ENCODE data around the gene TNFRSF6B. TPM values are rescaled to one million over a fixed set of nuclear protein-coding genes. Genes with fewer than 3 reads are reported as not detected.

Gene TNFRSF6B
- total RNA-seq, 1 donor from 2014 or later, result not detected

DNA sequence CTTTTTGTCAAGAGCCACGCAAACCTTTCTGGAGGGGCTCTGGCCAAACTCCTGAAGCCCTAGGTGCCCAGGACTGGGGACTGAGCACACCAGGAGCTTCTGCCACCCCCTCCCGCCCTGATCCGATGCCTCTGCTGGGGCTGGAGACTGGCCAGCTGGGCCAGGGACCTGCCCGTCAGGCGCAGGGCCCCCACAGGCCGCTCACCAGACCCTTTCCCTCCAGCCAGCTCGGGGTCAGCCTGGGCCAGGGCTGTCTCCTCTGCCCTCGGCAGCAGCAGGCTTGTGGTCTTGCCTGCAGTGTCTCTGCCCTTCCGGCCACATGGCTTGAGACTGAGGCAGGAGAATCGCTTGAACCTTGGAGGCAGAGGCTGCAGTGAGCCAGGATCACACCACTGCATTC, 23.8 kb upstream of the TNFRSF6B start:
- TF ChIP-seq, protein P1, sequence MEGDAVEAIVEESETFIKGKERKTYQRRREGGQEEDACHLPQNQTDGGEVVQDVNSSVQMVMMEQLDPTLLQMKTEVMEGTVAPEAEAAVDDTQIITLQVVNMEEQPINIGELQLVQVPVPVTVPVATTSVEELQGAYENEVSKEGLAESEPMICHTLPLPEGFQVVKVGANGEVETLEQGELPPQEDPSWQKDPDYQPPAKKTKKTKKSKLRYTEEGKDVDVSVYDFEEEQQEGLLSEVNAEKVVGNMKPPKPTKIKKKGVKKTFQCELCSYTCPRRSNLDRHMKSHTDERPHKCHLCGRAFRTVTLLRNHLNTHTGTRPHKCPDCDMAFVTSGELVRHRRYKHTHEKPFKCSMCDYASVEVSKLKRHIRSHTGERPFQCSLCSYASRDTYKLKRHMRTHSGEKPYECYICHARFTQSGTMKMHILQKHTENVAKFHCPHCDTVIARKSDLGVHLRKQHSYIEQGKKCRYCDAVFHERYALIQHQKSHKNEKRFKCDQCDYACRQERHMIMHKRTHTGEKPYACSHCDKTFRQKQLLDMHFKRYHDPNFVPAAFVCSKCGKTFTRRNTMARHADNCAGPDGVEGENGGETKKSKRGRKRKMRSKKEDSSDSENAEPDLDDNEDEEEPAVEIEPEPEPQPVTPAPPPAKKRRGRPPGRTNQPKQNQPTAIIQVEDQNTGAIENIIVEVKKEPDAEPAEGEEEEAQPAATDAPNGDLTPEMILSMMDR (IDR thresholded peaks at IDR 0.05; ENCODE audit: unreplicated experiment), result no peak
- no peak for DNase-seq (ENCODE audit: low spot score, unreplicated experiment)
- H3K4me3 Mint-ChIP-seq (ENCODE audit: low read depth), result no peak overlapping the region
- peaks cover 5% of the 10 kb centered on the region for H3K36me3 Mint-ChIP-seq (ENCODE audit: insufficient read depth)
- H3K9me3 Mint-ChIP-seq (ENCODE audit: low read depth), result no peaks in the 10 kb centered on the region
- no peaks in the 10 kb centered on the region for H3K27me3 Mint-ChIP-seq
- no peak overlapping the region for H3K27ac Mint-ChIP-seq
- no peaks in the 10 kb centered on the region for H3K4me1 Mint-ChIP-seq (ENCODE audit: low read depth)

- Mint-ChIP-seq H3K9me3 (ENCODE audit: low read depth) (no peaks in the 10 kb centered on the region), H3K27me3 (no peaks in the 10 kb centered on the region), H3K36me3 (ENCODE audit: insufficient read depth) (peaks cover 3% of the 10 kb centered on the region), H3K4me1 (ENCODE audit: low read depth) (no peaks in the 10 kb centered on the region), H3K27ac (no peak overlapping the region), H3K4me3 (ENCODE audit: low read depth) (no peak overlapping the region)
- TF ChIP-seq, protein P1 (IDR thresholded peaks at IDR 0.05; ENCODE audit: unreplicated experiment), result no peak
- DNase-seq (ENCODE audit: low spot score, unreplicated experiment), result no peak
These were observed 22.5 kb upstream of the TNFRSF6B start for GRCh38 chr20:63673951-63674350.

GRCh38 chr20:63675681-63676368, 20.6 kb upstream of the TNFRSF6B start:
- Mint-ChIP-seq H3K9me3 (ENCODE audit: low read depth) (no peaks in the 10 kb centered on the region), H3K36me3 (ENCODE audit: insufficient read depth) (peaks cover 3% of the 10 kb centered on the region), H3K4me3 (ENCODE audit: low read depth) (no peak overlapping the region), H3K27me3 (no peaks in the 10 kb centered on the region), H3K27ac (peak overlapping the region; percentile 63), H3K4me1 (ENCODE audit: low read depth) (no peaks in the 10 kb centered on the region)
- DNase-seq (ENCODE audit: low spot score, unreplicated experiment), result no peak
- TF ChIP-seq, protein P1 (IDR thresholded peaks at IDR 0.05; ENCODE audit: unreplicated experiment), result no peak

DNA sequence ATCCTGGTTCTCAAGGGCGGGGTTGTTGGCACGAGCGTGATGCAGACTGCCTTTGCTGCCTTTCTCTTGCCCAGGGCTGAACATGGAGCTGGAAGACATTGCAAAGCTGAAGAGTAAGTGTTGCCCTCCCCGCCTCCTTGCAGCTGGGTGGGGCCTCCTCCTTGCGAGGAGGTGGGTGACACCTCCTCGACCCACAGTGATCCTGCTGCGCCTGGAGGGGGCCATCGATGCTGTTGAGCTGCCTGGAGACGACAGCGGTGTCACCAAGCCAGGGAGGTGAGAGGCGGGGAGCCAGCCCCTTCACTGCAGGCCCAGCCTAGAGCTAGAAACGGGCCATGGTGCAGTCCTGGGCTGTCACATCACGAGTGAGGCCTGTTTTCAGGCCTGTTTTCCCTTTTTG, 18.4 kb upstream of the TNFRSF6B start:
- H3K27me3 Mint-ChIP-seq, result no peaks in the 10 kb centered on the region
- TF ChIP-seq, protein P1 (IDR thresholded peaks at IDR 0.05; ENCODE audit: unreplicated experiment), result no peak
- no peak overlapping the region for H3K4me3 Mint-ChIP-seq (ENCODE audit: low read depth)
- DNase-seq (ENCODE audit: low spot score, unreplicated experiment), result no peak
- H3K36me3 Mint-ChIP-seq (ENCODE audit: insufficient read depth), result peaks cover 3% of the 10 kb centered on the region
- H3K27ac Mint-ChIP-seq, result no peak overlapping the region
- H3K9me3 Mint-ChIP-seq (ENCODE audit: low read depth), result no peaks in the 10 kb centered on the region
- H3K4me1 Mint-ChIP-seq (ENCODE audit: low read depth), result no peaks in the 10 kb centered on the region

DNA sequence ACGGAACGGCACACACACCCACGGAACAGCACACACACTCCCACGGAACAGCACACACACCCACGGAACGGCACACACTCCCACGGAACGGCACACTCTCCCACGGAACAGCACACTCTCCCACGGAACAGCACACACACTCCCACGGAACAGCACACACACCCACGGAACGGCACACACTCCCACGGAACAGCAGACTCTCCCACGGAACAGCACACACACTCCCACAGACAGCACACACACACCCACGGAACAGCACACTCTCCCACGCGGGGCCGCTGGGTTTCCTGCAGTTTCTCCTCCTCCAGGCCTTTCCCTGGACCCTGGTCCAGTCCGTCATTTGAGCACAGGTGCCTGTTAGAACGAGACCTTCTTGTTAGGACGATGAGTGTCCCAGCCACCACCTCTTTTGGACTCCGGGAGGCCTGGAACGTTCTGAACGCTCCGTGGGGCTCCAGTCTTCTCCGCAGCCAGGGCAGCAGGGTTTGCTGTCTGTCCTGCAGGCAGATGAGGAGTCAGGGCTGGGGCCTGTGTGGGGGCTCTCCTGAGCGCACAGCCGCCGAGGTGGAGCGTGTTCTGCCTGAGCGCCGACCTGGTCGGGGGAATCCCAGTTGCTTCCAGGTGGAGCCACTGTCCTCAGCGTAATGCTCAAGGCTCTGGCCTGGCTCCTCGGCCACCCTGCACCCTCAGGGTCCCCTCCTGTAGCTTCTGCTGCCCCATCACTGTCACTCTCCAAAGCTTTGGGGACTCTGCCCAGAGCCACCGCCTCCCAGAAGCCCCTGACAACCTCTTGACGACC, 17.6 kb upstream of the TNFRSF6B start:
- Mint-ChIP-seq H3K36me3 (ENCODE audit: insufficient read depth) (peaks cover 3% of the 10 kb centered on the region), H3K9me3 (ENCODE audit: low read depth) (no peaks in the 10 kb centered on the region), H3K4me3 (ENCODE audit: low read depth) (no peak overlapping the region), H3K27ac (no peak overlapping the region), H3K27me3 (no peaks in the 10 kb centered on the region), H3K4me1 (ENCODE audit: low read depth) (no peaks in the 10 kb centered on the region)
- TF ChIP-seq, protein P1 (IDR thresholded peaks at IDR 0.05; ENCODE audit: unreplicated experiment), result no peak
- DNase-seq (ENCODE audit: low spot score, unreplicated experiment), result no peak
